HEK293T (cell line): ENCODE results near the gene LRCH4.

Experiments
- CTCF ChIA-PET: fragments of 350-600 bp; formaldehyde crosslinking; extraction: SDS; loops from one replicate; lab custom pipeline; 2021; ENCODE audit warnings: antibody characterized with exemption, inconsistent platforms; lab: Yijun Ruan, JAX
- POLR2A ChIA-PET: fragments of 350-600 bp; formaldehyde crosslinking; extraction: SDS; loops from one replicate; lab custom pipeline; 2020; ENCODE audit warnings: antibody characterized with exemption, inconsistent platforms; lab: Yijun Ruan, JAX
- DNase-seq: peaks from one replicate; pipeline ENCODE4 v3.0.0; 2012; ENCODE audit warnings: mixed read lengths; ENCODE audit errors: extremely low spot score
- ARNT ChIP-seq: fragments of 450-650 bp; IDR thresholded peaks from 2 replicates; pipeline ENCODE4 v1.6.1; 2017; ENCODE audit warnings: mild to moderate bottlenecking
- BHLHE40 ChIP-seq: fragments of 450-650 bp; IDR thresholded peaks from 2 replicates; pipeline ENCODE4 v1.6.1; 2016; ENCODE audit warnings: mild to moderate bottlenecking, moderate library complexity, borderline replicate concordance
- CTBP1 ChIP-seq: fragments of 450-650 bp; IDR thresholded peaks from 2 replicates; pipeline ENCODE4 v1.6.1; 2016; ENCODE audit warnings: borderline replicate concordance
- ELF4 ChIP-seq: fragments of 450-650 bp; IDR thresholded peaks from 2 replicates; pipeline ENCODE4 v1.6.1; 2017; ENCODE audit warnings: antibody characterized with exemption
- FOXA1 ChIP-seq: fragments of 450-650 bp; IDR thresholded peaks from 2 replicates; pipeline ENCODE4 v1.6.1; 2016; ENCODE audit warnings: mild to moderate bottlenecking
- FOXK2 ChIP-seq: fragments of 450-650 bp; IDR thresholded peaks from 2 replicates; pipeline ENCODE4 v1.6.1; 2016; ENCODE audit warnings: mild to moderate bottlenecking
- FOXM1 ChIP-seq: fragments of 450-650 bp; IDR thresholded peaks from 2 replicates; pipeline ENCODE4 v1.6.1; 2017; ENCODE audit warnings: mild to moderate bottlenecking, borderline replicate concordance
- HDGF ChIP-seq: fragments of 450-650 bp; IDR thresholded peaks from 2 replicates; pipeline ENCODE4 v1.6.1; 2017; ENCODE audit warnings: antibody characterized with exemption, borderline replicate concordance
- L3MBTL2 ChIP-seq: fragments of 450-650 bp; conservative IDR thresholded peaks from 2 replicates; pipeline ENCODE4 v1.6.1; 2016; ENCODE audit warnings: mild to moderate bottlenecking
- LEF1 ChIP-seq: fragments of 450-650 bp; IDR thresholded peaks from 2 replicates; pipeline ENCODE4 v1.6.1; 2017; ENCODE audit warnings: mild to moderate bottlenecking, borderline replicate concordance
- NFRKB ChIP-seq: fragments of 450-650 bp; IDR thresholded peaks from 2 replicates; pipeline ENCODE4 v1.6.1; 2016; ENCODE audit warnings: mild to moderate bottlenecking, moderate library complexity
- SP1 ChIP-seq: fragments of 450-650 bp; IDR thresholded peaks from 2 replicates; pipeline ENCODE4 v1.6.1; 2017
- SUZ12 ChIP-seq: fragments of 450-650 bp; IDR thresholded peaks from 2 replicates; pipeline ENCODE4 v1.6.1; 2016; ENCODE audit warnings: mild to moderate bottlenecking
- TARDBP ChIP-seq: fragments of 450-650 bp; IDR thresholded peaks from 2 replicates; pipeline ENCODE4 v1.6.1; 2016
- ZNF384 ChIP-seq: fragments of 450-650 bp; IDR thresholded peaks from 2 replicates; pipeline ENCODE4 v1.6.1; 2016
- TF ChIP-seq, protein P1 (sequence below): fragments of 450-650 bp; IDR thresholded peaks from 2 replicates; pipeline ENCODE4 v1.6.1; 2016

LRCH4 gene

DNA sequence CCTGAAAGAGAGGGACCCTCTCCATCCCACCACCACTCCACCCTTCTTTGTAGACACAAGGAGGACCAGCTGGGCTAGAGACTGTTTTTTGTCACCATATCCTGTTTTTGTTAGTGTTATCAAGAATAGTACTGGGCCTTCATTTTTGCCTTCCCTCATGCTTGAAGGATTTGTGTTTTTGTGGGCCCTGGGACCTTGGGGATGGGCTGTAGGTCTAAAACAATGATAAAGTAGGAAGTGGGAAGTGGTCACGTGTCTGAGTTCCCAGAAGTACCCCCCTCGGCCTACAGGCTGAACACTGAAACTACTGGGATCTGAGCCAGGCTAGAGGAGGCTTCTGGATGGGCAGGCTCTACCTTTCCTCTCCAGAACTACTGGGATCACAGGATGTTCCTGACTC lies 38.1 kb downstream of the LRCH4 start:
- TF ChIP-seq FOXA1: no peak
- no peak for TF ChIP-seq L3MBTL2
- TF ChIP-seq TARDBP: no peak
- no peak for TF ChIP-seq HDGF
- no peak for TF ChIP-seq FOXK2
- no peak for TF ChIP-seq ELF4
- no peak for TF ChIP-seq SP1
- TF ChIP-seq BHLHE40: no peak
- no peak for TF ChIP-seq NFRKB
- TF ChIP-seq CTBP1: no peak
- no peak for TF ChIP-seq ARNT
- TF ChIP-seq ZNF384: no peak
- TF ChIP-seq FOXM1: no peak
- CTCF ChIA-PET: interaction anchor here (1.3 kb wide), 1 partner anchor 12 kb away, joined by 4 read pairs; no protein-coding TSS in a partner anchor
- DNase-seq: no peak
- POLR2A ChIA-PET: interaction anchor here (1.6 kb wide), 1 partner anchor 39 kb away, joined by 7 read pairs; the partner anchor contains the start of gene FBXO24

DNA sequence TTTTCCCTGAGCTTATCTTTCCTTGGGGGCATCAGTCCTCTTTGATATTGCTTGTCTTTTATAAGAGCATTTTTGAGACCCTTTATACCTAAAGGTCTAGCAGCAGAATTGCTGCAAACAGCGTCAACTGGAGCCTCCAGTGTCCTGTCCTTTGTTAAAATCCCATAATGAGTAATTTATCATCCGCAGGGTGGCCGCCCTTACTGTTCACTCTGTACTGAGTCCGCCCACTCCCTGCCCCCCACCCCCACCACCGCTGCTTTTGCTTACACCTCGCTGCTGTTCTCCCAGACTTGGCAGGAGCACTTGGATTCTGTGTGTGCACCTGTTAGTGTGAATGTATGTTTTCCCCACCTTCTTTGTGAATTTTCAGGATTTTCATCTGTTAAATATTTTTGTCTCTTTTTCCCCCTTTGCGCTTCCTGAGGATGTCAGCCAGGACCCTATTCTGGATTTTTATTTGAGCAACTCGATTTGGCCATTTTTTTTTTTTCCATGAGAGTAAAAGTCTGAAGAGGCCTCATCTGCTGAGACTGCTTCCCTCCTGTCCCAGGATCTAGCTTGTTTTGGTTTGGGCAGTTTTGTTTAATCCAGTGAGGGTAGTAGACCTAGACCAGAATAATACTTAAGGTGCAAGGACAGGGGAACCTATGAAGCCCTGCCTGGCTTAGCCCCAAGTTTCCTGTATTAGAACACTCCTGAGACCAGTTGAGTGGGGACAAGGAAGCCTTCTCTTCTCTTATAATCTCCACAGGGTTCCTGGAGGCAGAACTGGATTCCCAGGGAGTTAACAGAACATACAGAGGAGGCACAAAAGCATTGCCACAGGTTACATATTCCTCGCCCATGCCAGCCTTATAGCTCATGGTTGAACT lies 38.8 kb downstream of the LRCH4 start:
- POLR2A ChIA-PET: interaction anchor here (0.7 to 1.6 kb wide), 2 partner anchors 39 to 111 kb away, joined by 3 to 7 read pairs; partner anchors contain the start of genes FBXO24 and PPP1R35
- DNase-seq: no peak
- no peak for TF ChIP-seq FOXK2
- TF ChIP-seq, protein P1, sequence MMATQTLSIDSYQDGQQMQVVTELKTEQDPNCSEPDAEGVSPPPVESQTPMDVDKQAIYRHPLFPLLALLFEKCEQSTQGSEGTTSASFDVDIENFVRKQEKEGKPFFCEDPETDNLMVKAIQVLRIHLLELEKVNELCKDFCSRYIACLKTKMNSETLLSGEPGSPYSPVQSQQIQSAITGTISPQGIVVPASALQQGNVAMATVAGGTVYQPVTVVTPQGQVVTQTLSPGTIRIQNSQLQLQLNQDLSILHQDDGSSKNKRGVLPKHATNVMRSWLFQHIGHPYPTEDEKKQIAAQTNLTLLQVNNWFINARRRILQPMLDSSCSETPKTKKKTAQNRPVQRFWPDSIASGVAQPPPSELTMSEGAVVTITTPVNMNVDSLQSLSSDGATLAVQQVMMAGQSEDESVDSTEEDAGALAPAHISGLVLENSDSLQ: no peak
- TF ChIP-seq L3MBTL2: no peak
- TF ChIP-seq TARDBP: no peak
- TF ChIP-seq SUZ12: no peak
- TF ChIP-seq ZNF384: no peak
- no peak for TF ChIP-seq ELF4
- no peak for TF ChIP-seq NFRKB
- CTCF ChIA-PET: interaction anchor here (1.3 kb wide), 1 partner anchor 13 kb away, joined by 4 read pairs; no protein-coding TSS in a partner anchor

DNA sequence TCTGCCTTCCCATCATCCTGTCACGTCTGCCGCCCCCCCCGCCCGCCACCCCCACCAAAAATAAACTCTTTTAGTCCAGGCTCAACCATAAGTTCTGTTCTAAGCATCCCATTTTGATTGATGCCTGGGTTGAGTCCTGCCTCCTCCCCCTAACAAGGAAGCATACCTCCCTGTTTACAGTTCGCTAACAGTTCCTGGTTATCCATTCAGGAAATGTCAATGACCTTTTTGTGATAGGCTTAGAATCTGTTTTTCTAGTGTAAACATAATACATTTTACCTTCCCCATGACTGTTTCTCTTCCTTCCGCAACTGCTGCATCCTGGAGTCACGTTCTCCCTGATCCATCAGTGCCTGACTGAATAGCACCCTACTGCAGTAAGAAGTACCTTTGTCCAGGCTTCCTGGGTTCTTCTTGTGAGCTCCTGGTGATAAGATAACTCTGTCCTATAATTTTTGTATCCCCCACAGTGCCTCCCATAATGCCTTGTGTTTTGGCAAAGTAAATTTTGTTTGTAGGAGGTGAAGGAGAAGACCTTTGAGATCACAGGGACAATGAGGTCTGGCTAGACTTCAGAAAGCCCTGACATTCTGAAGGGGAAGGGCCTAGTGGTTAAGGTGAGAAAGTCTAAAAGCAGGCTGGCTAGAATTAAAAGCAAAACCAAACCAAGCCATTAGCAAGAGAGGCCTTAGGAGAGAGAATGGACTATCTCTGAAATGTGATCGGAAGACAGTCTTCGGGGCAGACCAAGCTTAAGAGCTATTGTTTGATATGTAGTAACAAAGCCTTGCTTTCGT lies 39.6 kb downstream of the LRCH4 start:
- TF ChIP-seq L3MBTL2 (no peak), FOXK2 (no peak), TARDBP (no peak), SP1 (no peak), ZNF384 (no peak), ELF4 (no peak), HDGF (no peak), LEF1 (no peak), FOXM1 (no peak), BHLHE40 (no peak), FOXA1 (no peak)
- TF ChIP-seq, protein P1: no peak
- ChIA-PET POLR2A (interaction anchor here (0.7 to 2.0 kb wide), 5 partner anchors 40 to 160 kb away, joined by 3 to 7 read pairs (median 4); partner anchors contain the start of genes FBXO24, POP7, PPP1R35 and TSC22D4), CTCF (interaction anchor here (0.8 to 1.7 kb wide), 2 partner anchors 13 to 14 kb away, joined by 4 to 5 read pairs; no protein-coding TSS in a partner anchor)
- no peak for DNase-seq

DNA sequence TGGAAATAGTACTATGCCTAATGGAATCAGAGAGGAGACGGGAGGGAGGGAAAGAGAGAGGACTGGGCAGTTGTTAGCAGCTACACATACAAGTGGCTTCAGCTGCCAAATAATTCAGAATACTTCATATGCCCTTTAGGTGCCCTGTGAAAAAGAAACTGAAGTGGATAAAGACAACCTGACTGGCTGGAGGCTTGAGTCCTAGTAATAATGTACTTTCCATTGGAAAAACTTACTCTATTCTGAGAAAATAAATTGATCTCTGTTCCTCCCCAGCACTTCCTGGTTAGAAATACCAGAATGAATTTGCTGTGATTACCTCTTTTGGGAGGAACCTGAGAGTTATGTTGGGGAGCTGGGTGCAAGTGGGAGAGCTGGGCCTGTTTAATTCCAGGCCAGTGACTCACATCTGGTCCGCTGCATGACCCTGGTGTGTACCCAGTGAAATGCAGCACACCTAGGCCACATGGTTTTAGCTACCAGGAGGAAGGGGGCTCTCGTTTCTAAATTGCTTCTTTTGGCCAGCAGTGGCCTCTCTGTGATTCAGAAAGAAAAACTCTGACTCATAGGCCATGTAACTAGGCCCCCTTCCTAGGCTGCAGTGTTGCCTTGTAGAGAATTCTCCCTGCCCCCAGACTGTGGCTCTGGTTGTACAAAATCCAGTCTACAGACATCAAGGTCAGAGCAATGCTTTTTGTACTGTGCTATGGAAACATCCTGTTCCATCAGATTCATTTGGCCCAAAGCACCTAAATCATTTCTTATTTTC lies 40.4 kb downstream of the LRCH4 start:
- no peak for TF ChIP-seq CTBP1
- no peak for TF ChIP-seq FOXA1
- TF ChIP-seq L3MBTL2: no peak
- TF ChIP-seq ZNF384: no peak
- no peak for TF ChIP-seq ARNT
- no peak for TF ChIP-seq SP1
- no peak for TF ChIP-seq ELF4
- no peak for TF ChIP-seq TARDBP
- no peak for TF ChIP-seq NFRKB
- TF ChIP-seq LEF1: no peak
- TF ChIP-seq, protein P1: no peak
- ChIA-PET CTCF (interaction anchor here (0.8 to 1.7 kb wide), 3 partner anchors 13 to 19 kb away, joined by 3 to 5 read pairs (median 4); no protein-coding TSS in a partner anchor), POLR2A (interaction anchor here (0.6 to 2.0 kb wide), 5 partner anchors 60 to 160 kb away, joined by 3 to 7 read pairs (median 4); partner anchors contain the start of genes POP7, TSC22D4 and ZCWPW1)
- DNase-seq: no peak

DNA sequence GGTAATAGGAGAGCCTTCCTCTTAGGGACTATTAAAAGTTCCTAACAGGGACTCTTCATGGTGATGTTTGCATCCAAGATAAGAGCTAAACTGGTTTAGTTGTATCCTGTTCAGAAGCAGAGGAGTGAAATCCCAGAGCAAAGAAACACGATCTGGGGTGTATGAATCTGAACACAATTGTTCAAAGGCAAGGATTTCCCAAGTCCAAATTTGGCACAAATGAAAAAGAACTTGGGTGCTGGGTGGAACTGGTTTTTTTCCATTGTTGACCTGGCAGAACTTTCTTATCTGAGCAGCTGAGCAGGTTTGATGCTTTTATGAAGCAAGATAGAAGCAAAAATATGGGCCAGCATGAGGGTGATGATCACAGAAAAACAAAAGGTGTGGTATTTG lies 41.0 kb downstream of the LRCH4 start:
- ChIA-PET CTCF (interaction anchor here (0.8 to 1.7 kb wide), 3 partner anchors 14 to 19 kb away, joined by 3 to 5 read pairs (median 4); no protein-coding TSS in a partner anchor), POLR2A (interaction anchor here (0.6 to 2.0 kb wide), 5 partner anchors 60 to 161 kb away, joined by 3 to 7 read pairs (median 4); partner anchors contain the start of genes POP7, TSC22D4 and ZCWPW1)
- no peak for DNase-seq
- TF ChIP-seq ARNT: no peak
- TF ChIP-seq ZNF384: no peak
- no peak for TF ChIP-seq BHLHE40
- no peak for TF ChIP-seq ELF4
- no peak for TF ChIP-seq TARDBP
- TF ChIP-seq NFRKB: no peak
- no peak for TF ChIP-seq LEF1
